ENCODE results near the gene SIRT7. TPM values are rescaled to one million over a fixed set of nuclear protein-coding genes. Genes with fewer than 3 reads are reported as not detected.

Gene SIRT7
- total RNA-seq, 2 experiments from 2014 or later = 56.7 to 57.5 TPM

DNA sequence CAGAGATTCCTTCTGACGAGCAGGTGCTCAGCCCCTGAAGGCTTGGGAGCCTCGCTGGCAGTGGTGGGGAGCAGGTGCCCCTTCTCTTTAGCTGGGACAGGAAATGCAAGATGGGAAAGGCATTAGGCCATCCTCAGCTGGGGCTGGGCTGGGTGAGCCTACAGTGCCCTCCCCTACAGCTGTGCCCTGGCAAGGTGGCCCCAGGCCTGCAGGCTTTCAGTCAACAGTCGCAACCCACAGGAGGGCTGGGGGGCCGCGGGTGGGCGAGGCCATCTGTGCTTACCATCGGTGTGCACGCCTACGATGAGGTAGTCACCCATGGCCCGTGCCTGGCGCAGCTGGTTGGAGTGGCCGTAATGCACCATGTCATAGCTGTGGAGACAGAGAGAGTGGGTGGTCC lies 8.7 kb downstream of the SIRT7 start:
- ChIA-PET CTCF (no interaction called here), POLR2A (interaction anchor here (0.9 to 3.6 kb wide), 2 partner anchors 17 to 37 kb away, joined by 4 to 13 read pairs; partner anchors contain the start of genes ANAPC11 and ARHGDIA)
- Mint-ChIP-seq H3K36me3 (ENCODE audit: low read depth) (peaks cover 26% of the 10 kb centered on the region), H3K4me1 (ENCODE audit: low read depth) (peaks cover 4% of the 10 kb centered on the region), H3K9me3 (no peaks in the 10 kb centered on the region), H3K4me3 (peak overlapping the region; percentile 45), H3K27ac (no peak overlapping the region), H3K27me3 (no peaks in the 10 kb centered on the region)
- Histone ChIP-seq H3K4me3 (ENCODE audit: low read length) (no peak overlapping the region), H3K27me3 (ENCODE audit: control insufficient read depth in 1 of 2, insufficient read depth in 2 of 2, low read length in 2 of 2) (no peaks in the 10 kb centered on the region), H3K36me3 (ENCODE audit: insufficient read depth, low read length) (peaks cover 46% of the 10 kb centered on the region), H3K4me1 (ENCODE audit: insufficient read depth, low read length) (peaks cover 21% of the 10 kb centered on the region), H3K27ac (ENCODE audit: low read depth in 1 of 2, low read length in 2 of 2) (no peak overlapping the region), H3K9me3 (ENCODE audit: control insufficient read depth in 1 of 2, insufficient read depth in 1 of 2, low read length in 2 of 2) (no peaks in the 10 kb centered on the region)
- DNase-seq (no peak), ATAC-seq (ENCODE audit: poor library complexity) (no peak)
- intact Hi-C loops (cut with DNase I, micrococcal nuclease) = no loop called here
- TF ChIP-seq, protein P1, sequence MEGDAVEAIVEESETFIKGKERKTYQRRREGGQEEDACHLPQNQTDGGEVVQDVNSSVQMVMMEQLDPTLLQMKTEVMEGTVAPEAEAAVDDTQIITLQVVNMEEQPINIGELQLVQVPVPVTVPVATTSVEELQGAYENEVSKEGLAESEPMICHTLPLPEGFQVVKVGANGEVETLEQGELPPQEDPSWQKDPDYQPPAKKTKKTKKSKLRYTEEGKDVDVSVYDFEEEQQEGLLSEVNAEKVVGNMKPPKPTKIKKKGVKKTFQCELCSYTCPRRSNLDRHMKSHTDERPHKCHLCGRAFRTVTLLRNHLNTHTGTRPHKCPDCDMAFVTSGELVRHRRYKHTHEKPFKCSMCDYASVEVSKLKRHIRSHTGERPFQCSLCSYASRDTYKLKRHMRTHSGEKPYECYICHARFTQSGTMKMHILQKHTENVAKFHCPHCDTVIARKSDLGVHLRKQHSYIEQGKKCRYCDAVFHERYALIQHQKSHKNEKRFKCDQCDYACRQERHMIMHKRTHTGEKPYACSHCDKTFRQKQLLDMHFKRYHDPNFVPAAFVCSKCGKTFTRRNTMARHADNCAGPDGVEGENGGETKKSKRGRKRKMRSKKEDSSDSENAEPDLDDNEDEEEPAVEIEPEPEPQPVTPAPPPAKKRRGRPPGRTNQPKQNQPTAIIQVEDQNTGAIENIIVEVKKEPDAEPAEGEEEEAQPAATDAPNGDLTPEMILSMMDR (IDR thresholded peaks at IDR 0.05) = no peak

- no peak overlapping the region for H3K4me3 ChIP-seq (ENCODE audit: low read length)
- H3K4me1 ChIP-seq (ENCODE audit: insufficient read depth, low read length) = peaks cover 21% of the 10 kb centered on the region
- Mint-ChIP-seq H3K27ac (no peak overlapping the region), H3K27me3 (no peaks in the 10 kb centered on the region), H3K4me1 (ENCODE audit: low read depth) (peaks cover 4% of the 10 kb centered on the region), H3K4me3 (peak overlapping the region; percentile 45), H3K9me3 (no peaks in the 10 kb centered on the region), H3K36me3 (ENCODE audit: low read depth) (peaks cover 27% of the 10 kb centered on the region)
- CTCF ChIA-PET = no interaction called here
- H3K9me3 ChIP-seq (ENCODE audit: control insufficient read depth in 1 of 2, insufficient read depth in 1 of 2, low read length in 2 of 2) = no peaks in the 10 kb centered on the region
- H3K36me3 ChIP-seq (ENCODE audit: insufficient read depth, low read length) = peaks cover 42% of the 10 kb centered on the region
- POLR2A ChIA-PET = interaction anchor here (3.6 kb wide), 1 partner anchor 37 kb away, joined by 13 read pairs; the partner anchor contains the start of gene ARHGDIA
- H3K27ac ChIP-seq (ENCODE audit: low read depth in 1 of 2, low read length in 2 of 2) = no peak overlapping the region
- ATAC-seq (ENCODE audit: poor library complexity) (no peak), DNase-seq (no peak)
- H3K27me3 ChIP-seq (ENCODE audit: control insufficient read depth in 1 of 2, insufficient read depth in 2 of 2, low read length in 2 of 2) = no peaks in the 10 kb centered on the region
- TF ChIP-seq, protein P1 (IDR thresholded peaks at IDR 0.05) = no peak
- intact Hi-C loops (cut with DNase I, micrococcal nuclease) = no loop called here
Measured at GRCh38 chr17:81908793-81909192, 9.2 kb downstream of the SIRT7 start.

- Histone ChIP-seq H3K27ac (ENCODE audit: low read depth in 1 of 2, low read length in 2 of 2) (no peak overlapping the region), H3K36me3 (ENCODE audit: insufficient read depth, low read length) (peaks cover 29% of the 10 kb centered on the region), H3K27me3 (ENCODE audit: control insufficient read depth in 1 of 2, insufficient read depth in 2 of 2, low read length in 2 of 2) (no peaks in the 10 kb centered on the region), H3K4me3 (ENCODE audit: low read length) (no peak overlapping the region), H3K9me3 (ENCODE audit: control insufficient read depth in 1 of 2, insufficient read depth in 1 of 2, low read length in 2 of 2) (no peaks in the 10 kb centered on the region), H3K4me1 (ENCODE audit: insufficient read depth, low read length) (peaks cover 27% of the 10 kb centered on the region)
- Mint-ChIP-seq H3K27ac (no peak overlapping the region), H3K4me1 (ENCODE audit: low read depth) (peaks cover 4% of the 10 kb centered on the region), H3K4me3 (no peak overlapping the region), H3K27me3 (no peaks in the 10 kb centered on the region), H3K36me3 (ENCODE audit: low read depth) (peaks cover 18% of the 10 kb centered on the region), H3K9me3 (no peaks in the 10 kb centered on the region)
- DNase-seq (no peak), ATAC-seq (ENCODE audit: poor library complexity) (no peak)
- intact Hi-C loops (cut with DNase I, micrococcal nuclease) = no loop called here
- ChIA-PET CTCF (no interaction called here), POLR2A (no interaction called here)
- TF ChIP-seq, protein P1 (IDR thresholded peaks at IDR 0.05) = no peak
Measured at GRCh38 chr17:81907219-81908145, 10.5 kb downstream of the SIRT7 start.

Measured in CD4-positive, alpha-beta T cell (primary cell).